ENCODE results near the gene EXOC3.

Gene EXOC3

DNA sequence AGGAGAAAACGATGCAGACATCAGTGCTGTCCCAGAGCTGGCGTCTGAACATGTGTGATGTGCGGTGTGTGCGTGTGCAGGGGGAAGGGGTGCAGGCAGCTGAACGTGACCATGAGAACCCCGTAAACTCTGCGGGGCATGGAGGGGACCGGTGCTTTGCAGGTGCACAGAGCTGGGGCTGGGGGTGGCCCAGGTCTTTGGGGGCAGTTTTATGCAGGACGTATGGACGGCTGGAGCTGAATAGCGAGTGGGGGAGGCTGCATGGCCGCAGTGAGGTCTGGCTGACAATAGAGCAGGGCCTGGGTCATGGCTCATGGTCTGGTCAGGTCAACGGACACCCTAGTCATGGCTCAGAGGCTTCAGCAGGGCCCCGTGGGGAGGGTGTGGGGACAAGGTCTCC is 3.3 kb upstream of the EXOC3 start:
- Histone ChIP-seq H3K36me3 (ENCODE audit: control insufficient read depth in 1 of 2, insufficient read depth in 2 of 2, low read length in 2 of 2) (peaks cover 0 to 3% of the 10 kb centered on the region in 2 donors), H3K4me1 (ENCODE audit: control insufficient read depth in 1 of 2, insufficient read depth in 2 of 2, low read length in 2 of 2) (peaks cover 17 to 22% of the 10 kb centered on the region in 2 donors), H3K9ac (ENCODE audit: low read depth in 1 of 2, low read length in 2 of 2) (no peak overlapping the region), H3K27ac (ENCODE audit: low read depth, low read length) (no peak overlapping the region), H3K4me3 (ENCODE audit: low read depth in 1 of 2, low read length in 2 of 2) (no peak overlapping the region), H3K27me3 (ENCODE audit: control insufficient read depth in 1 of 2, insufficient read depth in 2 of 2, low read length in 2 of 2) (no peaks in the 10 kb centered on the region), H3K9me3 (ENCODE audit: control insufficient read depth in 1 of 2, low read length in 2 of 2) (no peaks in the 10 kb centered on the region)

DNA sequence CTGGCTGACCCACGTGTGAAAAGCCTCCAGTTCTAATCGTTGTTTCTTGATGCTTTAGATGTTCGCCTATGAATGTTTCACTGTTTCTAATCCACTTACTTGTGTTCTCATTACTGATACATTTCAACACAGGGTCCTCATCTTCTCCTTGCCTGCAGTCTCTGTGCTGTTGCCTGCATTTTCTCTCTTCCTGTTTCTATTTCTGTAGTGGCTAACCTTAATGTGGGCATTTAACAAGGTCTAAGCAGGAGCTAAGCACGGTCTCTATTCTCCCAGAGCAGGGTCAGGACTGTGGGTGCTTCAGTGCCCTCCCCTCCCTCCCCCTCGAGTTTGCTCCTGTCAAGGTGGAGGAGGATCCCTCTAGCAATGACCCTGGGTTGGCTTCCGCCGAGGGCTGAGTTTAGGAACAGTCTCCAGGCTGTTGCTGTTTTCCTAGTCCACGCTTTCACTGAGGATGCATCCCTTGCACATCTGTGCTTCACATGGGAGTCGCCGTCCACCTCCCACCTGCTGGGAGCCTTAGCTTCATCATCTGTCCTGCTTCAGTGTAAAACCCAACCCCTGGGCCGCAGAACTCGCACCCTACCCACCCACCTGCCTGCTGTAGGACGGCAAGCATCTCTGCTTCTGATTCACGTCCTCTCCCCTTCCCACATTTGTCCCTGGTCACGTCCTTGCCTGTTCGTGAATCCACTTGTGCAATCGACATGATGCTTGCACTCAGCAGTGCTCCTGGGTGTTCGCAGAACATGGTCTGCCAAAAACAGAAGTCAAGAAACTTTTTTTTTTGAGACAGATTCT is 2.4 kb upstream of the EXOC3 start:
- H3K27ac ChIP-seq (ENCODE audit: low read depth, low read length): no peak overlapping the region

DNA sequence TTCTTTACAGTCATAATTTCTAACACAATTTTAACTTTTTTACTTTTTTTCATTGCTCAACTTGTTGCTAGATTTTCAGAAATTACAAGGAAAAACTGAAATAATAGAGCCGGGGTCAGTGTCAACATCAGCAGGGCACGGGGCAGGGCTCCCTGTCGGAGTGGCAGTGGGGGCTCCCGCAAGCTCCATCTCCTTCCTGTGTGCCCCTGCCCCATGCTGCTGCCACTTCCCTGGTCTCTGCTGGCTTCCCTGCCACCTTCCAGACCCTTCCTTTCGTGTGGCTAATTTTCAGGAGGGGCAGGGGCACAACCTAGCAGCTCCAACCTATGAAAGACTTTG is 1.0 kb upstream of the EXOC3 start:
- no peaks in the 10 kb centered on the region for H3K27me3 ChIP-seq (ENCODE audit: control insufficient read depth in 1 of 2, insufficient read depth in 2 of 2, low read length in 2 of 2)
- H3K4me3 ChIP-seq (ENCODE audit: low read depth in 1 of 2, low read length in 2 of 2): peak overlapping the region; percentile 99 to 100
- H3K27ac ChIP-seq (ENCODE audit: low read depth, low read length): no peak overlapping the region
- H3K9ac ChIP-seq (ENCODE audit: low read depth in 1 of 2, low read length in 2 of 2): peak overlapping the region in 1 of 2 donors; percentile 82
- peaks cover 7 to 9% of the 10 kb centered on the region in 2 donors for H3K36me3 ChIP-seq (ENCODE audit: control insufficient read depth in 1 of 2, insufficient read depth in 2 of 2, low read length in 2 of 2)
- no peaks in the 10 kb centered on the region for H3K9me3 ChIP-seq (ENCODE audit: control insufficient read depth in 1 of 2, low read length in 2 of 2)
- H3K4me1 ChIP-seq (ENCODE audit: control insufficient read depth in 1 of 2, insufficient read depth in 2 of 2, low read length in 2 of 2): peaks cover 20 to 23% of the 10 kb centered on the region in 2 donors

More for the DNA sequence above, 2.4 kb upstream of the EXOC3 start:
- Histone ChIP-seq H3K4me3 (ENCODE audit: low read depth in 1 of 2, low read length in 2 of 2) (no peak overlapping the region), H3K36me3 (ENCODE audit: control insufficient read depth in 1 of 2, insufficient read depth in 2 of 2, low read length in 2 of 2) (peaks cover 0 to 3% of the 10 kb centered on the region in 2 donors), H3K4me1 (ENCODE audit: control insufficient read depth in 1 of 2, insufficient read depth in 2 of 2, low read length in 2 of 2) (peaks cover 20 to 23% of the 10 kb centered on the region in 2 donors), H3K9ac (ENCODE audit: low read depth in 1 of 2, low read length in 2 of 2) (no peak overlapping the region), H3K9me3 (ENCODE audit: control insufficient read depth in 1 of 2, low read length in 2 of 2) (no peaks in the 10 kb centered on the region), H3K27me3 (ENCODE audit: control insufficient read depth in 1 of 2, insufficient read depth in 2 of 2, low read length in 2 of 2) (no peaks in the 10 kb centered on the region)

DNA sequence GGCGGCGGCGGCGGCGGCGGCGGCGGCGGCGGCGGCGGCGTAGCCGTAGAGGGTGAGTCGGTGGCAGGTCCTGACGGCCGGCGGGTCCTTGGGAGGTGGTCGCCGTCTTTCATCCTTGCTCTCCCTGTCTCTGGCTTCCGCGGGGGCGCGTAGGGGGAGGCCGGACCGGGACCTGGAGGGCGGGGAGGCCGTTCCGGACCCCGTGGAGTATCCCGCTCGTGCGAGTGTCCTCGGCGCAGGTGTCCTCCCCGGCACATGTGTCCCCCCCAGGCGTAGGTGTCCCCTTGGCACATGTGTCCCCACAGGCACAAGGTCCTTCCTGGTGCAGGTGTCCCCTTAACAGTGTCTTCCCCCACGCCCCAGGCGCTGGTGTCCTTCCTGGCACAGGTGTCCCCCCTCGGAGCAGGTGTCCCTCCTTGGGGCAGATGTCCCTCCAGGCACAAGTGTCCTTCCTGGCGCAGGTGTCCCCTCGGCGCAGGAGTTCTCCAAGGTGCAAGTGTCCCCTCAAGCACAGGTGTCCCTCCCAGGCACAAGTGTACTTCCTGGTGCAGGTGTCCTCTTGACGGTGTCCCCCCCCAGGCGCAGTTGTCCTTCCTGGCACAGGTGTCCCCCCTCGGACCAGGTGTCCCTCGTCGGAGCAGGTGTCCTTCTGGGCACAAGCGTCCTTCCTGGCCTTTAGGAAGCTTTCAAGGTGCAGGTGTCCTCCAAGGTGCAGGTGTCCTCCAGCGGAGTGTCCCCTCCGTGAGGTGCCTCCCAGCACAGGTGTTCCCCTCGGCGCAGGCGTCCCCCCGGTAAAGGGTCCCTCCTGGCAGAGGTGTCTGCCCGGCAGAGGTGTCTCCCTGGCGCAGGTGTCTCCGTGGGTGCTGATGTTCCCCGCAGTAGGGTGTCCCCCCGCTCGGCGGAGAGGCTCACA is 519 bp downstream of the EXOC3 start:
- H3K9ac ChIP-seq (ENCODE audit: low read depth in 1 of 2, low read length in 2 of 2): peak overlapping the region; percentile 86 to 97
- H3K4me1 ChIP-seq (ENCODE audit: control insufficient read depth in 1 of 2, insufficient read depth in 2 of 2, low read length in 2 of 2): peaks cover 20 to 29% of the 10 kb centered on the region in 2 donors
- H3K27ac ChIP-seq (ENCODE audit: low read depth, low read length): peak overlapping the region; percentile 54
- H3K4me3 ChIP-seq (ENCODE audit: low read depth in 1 of 2, low read length in 2 of 2): peak overlapping the region; percentile 99 to 100
- no peaks in the 10 kb centered on the region for H3K9me3 ChIP-seq (ENCODE audit: control insufficient read depth in 1 of 2, low read length in 2 of 2)
- H3K36me3 ChIP-seq (ENCODE audit: control insufficient read depth in 1 of 2, insufficient read depth in 2 of 2, low read length in 2 of 2): peaks cover 22 to 24% of the 10 kb centered on the region in 2 donors
- no peaks in the 10 kb centered on the region for H3K27me3 ChIP-seq (ENCODE audit: control insufficient read depth in 1 of 2, insufficient read depth in 2 of 2, low read length in 2 of 2)

DNA sequence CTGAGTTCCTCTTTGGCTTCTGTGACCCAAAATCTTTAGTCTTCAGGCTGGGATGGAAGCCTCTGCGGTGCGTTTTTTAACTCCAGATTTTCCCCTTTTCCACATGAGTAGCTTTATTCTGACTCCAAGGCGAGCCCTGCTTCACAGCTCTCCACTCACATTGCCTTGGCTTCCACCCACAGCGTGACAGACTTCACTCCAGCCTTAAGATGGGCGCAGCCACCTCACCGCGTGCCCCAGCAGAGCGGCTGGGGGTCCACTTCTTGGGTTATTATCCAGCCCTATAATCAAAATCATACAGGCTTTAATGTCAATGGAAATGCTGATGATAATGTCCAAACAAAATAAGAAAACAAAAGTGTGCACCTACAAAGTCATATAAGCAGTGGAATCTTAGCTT is 1.2 kb downstream of the EXOC3 start:
- H3K9ac ChIP-seq (ENCODE audit: low read depth in 1 of 2, low read length in 2 of 2): peak overlapping the region in 1 of 2 donors; percentile 86
- peaks cover 20 to 29% of the 10 kb centered on the region in 2 donors for H3K4me1 ChIP-seq (ENCODE audit: control insufficient read depth in 1 of 2, insufficient read depth in 2 of 2, low read length in 2 of 2)
- no peaks in the 10 kb centered on the region for H3K9me3 ChIP-seq (ENCODE audit: control insufficient read depth in 1 of 2, low read length in 2 of 2)
- H3K27ac ChIP-seq (ENCODE audit: low read depth, low read length): no peak overlapping the region
- H3K27me3 ChIP-seq (ENCODE audit: control insufficient read depth in 1 of 2, insufficient read depth in 2 of 2, low read length in 2 of 2): no peaks in the 10 kb centered on the region
- peak overlapping the region; percentile 99 to 100 for H3K4me3 ChIP-seq (ENCODE audit: low read depth in 1 of 2, low read length in 2 of 2)
- H3K36me3 ChIP-seq (ENCODE audit: control insufficient read depth in 1 of 2, insufficient read depth in 2 of 2, low read length in 2 of 2): peaks cover 30% of the 10 kb centered on the region in 2 donors

DNA sequence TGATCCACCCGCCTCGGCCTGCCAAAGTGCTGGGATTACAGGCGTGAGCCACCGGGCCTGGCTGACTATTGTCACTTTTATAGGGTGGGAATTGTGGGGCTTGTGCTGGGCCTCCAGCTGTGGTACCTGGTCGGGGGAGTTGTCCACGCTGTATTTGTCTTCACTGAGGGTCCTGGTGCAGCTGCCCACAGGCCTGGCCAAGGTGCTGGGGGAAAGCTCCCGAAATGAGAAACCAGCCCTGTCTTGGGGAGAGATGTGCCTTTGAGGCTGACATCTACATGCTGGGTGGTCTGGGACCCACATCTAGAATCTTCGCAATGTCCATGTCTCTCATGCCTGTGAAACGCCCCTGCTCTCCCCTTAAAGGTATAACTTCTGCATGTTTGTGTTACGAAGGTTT is 2.6 kb downstream of the EXOC3 start:
- Histone ChIP-seq H3K27ac (ENCODE audit: low read depth, low read length) (no peak overlapping the region), H3K27me3 (ENCODE audit: control insufficient read depth in 1 of 2, insufficient read depth in 2 of 2, low read length in 2 of 2) (no peaks in the 10 kb centered on the region), H3K36me3 (ENCODE audit: control insufficient read depth in 1 of 2, insufficient read depth in 2 of 2, low read length in 2 of 2) (peaks cover 33 to 41% of the 10 kb centered on the region in 2 donors), H3K4me3 (ENCODE audit: low read depth in 1 of 2, low read length in 2 of 2) (no peak overlapping the region), H3K9ac (ENCODE audit: low read depth in 1 of 2, low read length in 2 of 2) (no peak overlapping the region), H3K4me1 (ENCODE audit: control insufficient read depth in 1 of 2, insufficient read depth in 2 of 2, low read length in 2 of 2) (peaks cover 20 to 29% of the 10 kb centered on the region in 2 donors), H3K9me3 (ENCODE audit: control insufficient read depth in 1 of 2, low read length in 2 of 2) (no peaks in the 10 kb centered on the region)

DNA sequence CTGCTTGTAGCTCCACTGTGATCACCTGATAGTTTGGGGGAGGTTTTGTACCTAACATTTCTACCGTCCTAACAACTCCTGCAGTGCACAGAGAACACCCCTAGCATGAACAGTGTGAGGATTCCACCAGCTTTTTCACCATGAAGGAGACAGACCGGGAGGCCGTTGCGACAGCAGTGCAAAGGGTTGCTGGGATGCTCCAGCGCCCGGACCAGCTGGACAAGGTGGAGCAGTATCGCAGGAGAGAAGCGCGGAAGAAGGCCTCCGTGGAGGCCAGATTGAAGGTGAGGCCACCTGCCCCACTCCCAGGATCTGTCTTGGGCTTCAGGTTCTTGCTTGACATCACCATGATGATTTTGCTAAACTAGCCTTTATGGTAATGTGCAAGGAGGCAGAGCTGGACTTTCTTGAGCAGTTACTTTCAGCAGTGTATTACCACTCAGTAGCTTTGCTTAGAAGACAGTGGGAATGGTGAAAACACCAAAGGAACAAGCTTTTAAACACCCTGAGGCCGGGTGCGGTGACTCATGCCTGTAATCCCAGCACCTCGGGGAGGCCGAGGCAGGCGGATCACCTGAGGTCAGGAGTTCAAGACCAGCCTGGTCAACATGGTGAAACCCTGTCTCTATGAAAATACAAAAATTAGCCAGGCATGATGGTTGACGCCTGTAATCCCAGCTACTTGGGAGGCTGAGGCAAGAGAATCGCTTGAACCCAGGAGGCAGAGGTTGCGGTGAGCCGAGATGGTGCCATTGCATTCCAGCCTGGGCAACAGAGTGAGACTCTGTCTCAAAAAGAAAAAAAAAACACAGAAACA is 3.3 kb downstream of the EXOC3 start:
- Histone ChIP-seq H3K27me3 (ENCODE audit: control insufficient read depth in 1 of 2, insufficient read depth in 2 of 2, low read length in 2 of 2) (no peaks in the 10 kb centered on the region), H3K4me1 (ENCODE audit: control insufficient read depth in 1 of 2, insufficient read depth in 2 of 2, low read length in 2 of 2) (peaks cover 20 to 29% of the 10 kb centered on the region in 2 donors), H3K9me3 (ENCODE audit: control insufficient read depth in 1 of 2, low read length in 2 of 2) (peaks cover 0 to 3% of the 10 kb centered on the region in 2 donors), H3K27ac (ENCODE audit: low read depth, low read length) (no peak overlapping the region), H3K9ac (ENCODE audit: low read depth in 1 of 2, low read length in 2 of 2) (no peak overlapping the region), H3K36me3 (ENCODE audit: control insufficient read depth in 1 of 2, insufficient read depth in 2 of 2, low read length in 2 of 2) (peaks cover 37 to 45% of the 10 kb centered on the region in 2 donors), H3K4me3 (ENCODE audit: low read depth in 1 of 2, low read length in 2 of 2) (no peak overlapping the region)

DNA sequence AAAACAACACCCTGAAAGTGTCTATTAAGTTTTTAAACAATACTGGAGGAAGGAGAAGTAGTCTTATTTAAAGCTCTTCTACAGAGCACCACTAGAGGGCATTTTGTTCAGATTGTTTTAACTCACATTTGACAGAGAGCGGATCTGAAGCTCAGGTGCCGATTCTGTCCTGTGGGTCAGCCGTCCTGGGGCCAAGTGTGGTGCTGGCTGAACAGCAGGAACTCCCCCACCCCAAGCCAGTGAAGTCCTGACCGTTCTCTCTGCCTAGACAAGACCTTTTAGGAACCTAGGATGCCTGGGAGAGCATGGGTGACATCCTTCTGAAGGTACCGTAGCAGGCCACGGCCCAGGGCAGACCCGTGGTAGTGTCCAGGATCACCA is 3.9 kb downstream of the EXOC3 start:
- Histone ChIP-seq H3K4me1 (ENCODE audit: control insufficient read depth in 1 of 2, insufficient read depth in 2 of 2, low read length in 2 of 2) (peaks cover 19 to 29% of the 10 kb centered on the region in 2 donors), H3K9ac (ENCODE audit: low read depth in 1 of 2, low read length in 2 of 2) (no peak overlapping the region), H3K27me3 (ENCODE audit: control insufficient read depth in 1 of 2, insufficient read depth in 2 of 2, low read length in 2 of 2) (no peaks in the 10 kb centered on the region), H3K4me3 (ENCODE audit: low read depth in 1 of 2, low read length in 2 of 2) (no peak overlapping the region), H3K9me3 (ENCODE audit: control insufficient read depth in 1 of 2, low read length in 2 of 2) (peaks cover 0 to 9% of the 10 kb centered on the region in 2 donors), H3K27ac (ENCODE audit: low read depth, low read length) (no peak overlapping the region), H3K36me3 (ENCODE audit: control insufficient read depth in 1 of 2, insufficient read depth in 2 of 2, low read length in 2 of 2) (peaks cover 42 to 51% of the 10 kb centered on the region in 2 donors)

DNA sequence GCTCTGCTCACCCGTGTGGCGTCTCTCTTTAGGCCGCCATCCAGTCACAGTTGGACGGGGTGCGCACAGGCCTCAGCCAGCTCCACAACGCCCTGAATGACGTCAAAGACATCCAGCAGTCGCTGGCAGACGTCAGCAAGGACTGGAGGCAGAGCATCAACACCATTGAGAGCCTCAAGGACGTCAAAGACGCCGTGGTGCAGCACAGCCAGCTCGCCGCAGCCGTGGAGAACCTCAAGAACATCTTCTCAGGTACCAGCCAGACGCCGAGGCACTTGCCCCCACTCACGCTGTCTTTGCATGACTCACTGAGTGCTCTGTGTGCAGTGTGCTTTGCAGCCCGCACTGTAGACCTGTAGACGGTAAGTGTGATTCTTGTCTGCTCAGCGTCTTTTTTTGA is 4.5 kb downstream of the EXOC3 start:
- Histone ChIP-seq H3K4me1 (ENCODE audit: control insufficient read depth in 1 of 2, insufficient read depth in 2 of 2, low read length in 2 of 2) (peaks cover 13 to 22% of the 10 kb centered on the region in 2 donors), H3K4me3 (ENCODE audit: low read depth in 1 of 2, low read length in 2 of 2) (no peak overlapping the region), H3K36me3 (ENCODE audit: control insufficient read depth in 1 of 2, insufficient read depth in 2 of 2, low read length in 2 of 2) (peaks cover 44 to 58% of the 10 kb centered on the region in 2 donors), H3K27me3 (ENCODE audit: control insufficient read depth in 1 of 2, insufficient read depth in 2 of 2, low read length in 2 of 2) (no peaks in the 10 kb centered on the region), H3K9me3 (ENCODE audit: control insufficient read depth in 1 of 2, low read length in 2 of 2) (peaks cover 0 to 15% of the 10 kb centered on the region in 2 donors), H3K9ac (ENCODE audit: low read depth in 1 of 2, low read length in 2 of 2) (no peak overlapping the region), H3K27ac (ENCODE audit: low read depth, low read length) (no peak overlapping the region)

All from duodenal mucosa (tissue), 2 donors.